HG03025 (cell line): ENCODE data around the gene KMT2C.
"Not testable (repeated sequence)": the region's sequence is repeated elsewhere in the genome, so short reads cannot be mapped to it uniquely, and the experiment has no call there.

Experiments
- ATAC-seq: cut with Tn5 transposase; IDR thresholded peaks from one replicate; pipeline ENCODE4 v1.9.1; 2021; ENCODE audit warnings: mild to moderate bottlenecking, moderate library complexity; ENCODE audit not compliant: unreplicated experiment, low FRiP score

The KMT2C gene

DNA sequence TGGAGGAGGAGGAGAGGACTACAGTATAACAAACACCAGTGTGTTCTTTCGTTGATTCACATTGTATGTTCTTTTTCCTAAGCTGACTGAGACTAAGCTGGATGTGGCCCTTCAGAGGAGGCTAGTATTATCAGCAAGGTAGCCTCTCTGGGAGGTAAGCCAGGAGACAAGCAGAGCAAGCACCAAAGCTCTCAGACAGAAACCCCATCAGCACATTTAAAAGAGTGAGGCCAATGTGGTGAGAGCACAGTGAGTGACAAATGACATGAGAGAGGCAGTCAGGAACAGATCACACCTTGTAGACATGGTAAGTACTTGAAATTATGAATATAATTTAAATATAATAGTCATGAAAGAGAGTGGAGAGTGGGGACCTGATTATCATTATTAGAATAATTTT, 107.6 kb downstream of the KMT2C start:
- ATAC-seq, result no peak

- ATAC-seq, result no peak
Measured at GRCh38 chr7:152315845-152316244, 120.0 kb downstream of the KMT2C start.

GRCh38 chr7:152313831-152314604, 121.8 kb downstream of the KMT2C start:
- ATAC-seq, result no peak

DNA sequence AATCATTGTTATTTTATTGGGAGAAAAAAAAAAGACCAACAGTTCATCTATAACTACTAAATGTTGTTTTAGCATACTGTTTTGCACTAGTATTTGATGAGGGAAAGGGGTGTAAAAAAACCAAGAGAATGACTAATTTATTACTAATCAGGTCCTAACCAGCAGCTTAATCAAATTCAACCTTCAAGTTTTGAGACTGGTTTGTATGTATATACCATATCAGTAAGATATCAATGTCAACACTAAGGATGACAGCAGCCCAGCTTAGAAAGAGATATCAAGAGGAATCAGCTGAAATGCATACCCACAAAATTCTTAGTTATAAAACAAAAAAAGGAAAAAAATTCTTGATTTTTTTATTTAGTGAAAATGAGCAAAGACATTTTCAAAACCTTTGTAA, 122.6 kb downstream of the KMT2C start:
- no peak for ATAC-seq

- no peak for ATAC-seq
Measured at GRCh38 chr7:152312316-152312715, 123.5 kb downstream of the KMT2C start.

DNA sequence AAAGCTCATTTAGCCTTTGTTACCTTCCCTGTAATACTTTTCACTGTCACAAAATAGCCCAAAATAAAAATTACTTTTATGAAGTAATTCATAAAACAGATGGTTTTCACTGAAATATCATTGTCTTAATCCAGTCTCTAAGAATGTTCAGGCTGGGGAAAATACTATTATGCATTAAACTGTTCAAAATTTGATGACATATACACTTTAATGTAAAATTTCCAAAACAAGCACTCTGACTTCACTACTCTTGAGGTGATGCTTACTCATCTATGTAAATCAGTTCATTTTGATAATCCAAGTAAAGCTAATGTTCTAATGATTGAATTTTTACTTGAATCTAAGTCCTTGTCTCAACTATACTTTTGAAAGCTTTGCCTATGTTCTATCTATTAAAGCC, 127.9 kb downstream of the KMT2C start:
- ATAC-seq, result no peak

DNA sequence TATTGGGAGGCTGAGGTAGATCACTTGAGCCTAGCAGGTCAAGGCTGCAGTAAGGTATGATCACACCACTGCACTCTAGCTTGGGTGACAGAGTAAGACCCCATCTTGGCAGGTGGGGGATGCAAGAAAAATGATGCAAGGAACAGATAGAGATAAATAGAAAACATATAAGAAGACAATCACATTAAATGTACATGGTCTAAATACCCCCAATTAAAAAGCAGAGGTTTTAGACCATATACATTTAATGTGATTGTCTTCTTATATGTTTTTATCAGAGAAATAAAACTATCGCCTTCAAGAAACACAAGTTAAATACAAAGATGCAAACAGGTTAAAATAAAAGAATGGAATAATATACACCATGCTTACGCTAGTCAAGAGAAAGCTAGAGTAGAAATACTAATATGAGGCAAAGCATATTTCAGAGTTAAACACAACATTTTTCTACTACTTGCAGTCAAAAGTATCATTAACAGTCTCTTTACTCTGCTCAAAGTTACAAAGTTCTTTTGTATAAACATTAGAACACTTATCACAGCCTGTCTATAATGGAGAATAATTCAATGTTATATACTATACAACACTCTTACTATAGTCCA, 136.2 kb downstream of the KMT2C start:
- ATAC-seq, result not testable (repeated sequence)

GRCh38 chr7:152292897-152293296, 142.9 kb downstream of the KMT2C start:
- no peak for ATAC-seq

- not testable (repeated sequence) for ATAC-seq
Measured at GRCh38 chr7:152286972-152287371, 148.8 kb downstream of the KMT2C start.

GRCh38 chr7:152286219-152286618, 149.6 kb downstream of the KMT2C start:
- not testable (repeated sequence) for ATAC-seq

GRCh38 chr7:152284998-152285397, 150.8 kb downstream of the KMT2C start:
- ATAC-seq, result not testable (repeated sequence)

DNA sequence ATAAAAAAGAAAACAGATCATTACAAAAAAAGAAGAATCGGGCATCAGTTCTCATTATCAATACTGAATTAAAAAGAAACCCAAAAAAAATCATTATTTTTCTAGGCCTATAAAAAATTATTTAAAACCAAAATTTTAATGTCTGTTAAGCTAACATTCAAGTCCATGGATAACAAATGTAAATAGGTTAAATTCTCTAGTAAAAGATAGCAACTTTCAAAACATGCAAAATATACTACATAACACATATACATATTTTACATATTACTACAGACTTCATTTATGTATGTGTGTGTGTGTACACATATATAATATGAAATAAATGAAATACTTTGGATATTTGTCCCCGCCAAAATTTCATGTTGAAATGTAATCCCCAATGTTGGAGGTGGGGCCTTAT, 158.1 kb downstream of the KMT2C start:
- ATAC-seq, result not testable (repeated sequence)

DNA sequence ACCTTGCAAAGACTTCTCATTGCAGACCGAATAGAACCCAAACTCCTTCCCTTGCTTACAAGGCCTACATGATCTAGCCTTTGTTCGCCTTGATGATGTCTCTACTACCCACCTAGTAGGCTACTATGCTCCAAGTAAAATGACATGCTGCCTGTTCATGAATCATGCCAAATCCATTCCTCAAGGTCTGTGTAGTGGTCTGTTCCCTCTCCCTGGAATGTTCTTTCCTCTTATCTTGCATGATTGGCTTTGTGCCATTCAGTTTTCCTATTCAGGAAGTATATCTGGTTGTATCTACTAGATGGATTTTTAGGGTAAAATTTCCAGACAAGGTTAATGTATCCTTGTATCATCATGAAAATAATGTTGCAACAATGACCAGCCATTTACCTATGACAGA, 165.4 kb downstream of the KMT2C start:
- not testable (repeated sequence) for ATAC-seq

DNA sequence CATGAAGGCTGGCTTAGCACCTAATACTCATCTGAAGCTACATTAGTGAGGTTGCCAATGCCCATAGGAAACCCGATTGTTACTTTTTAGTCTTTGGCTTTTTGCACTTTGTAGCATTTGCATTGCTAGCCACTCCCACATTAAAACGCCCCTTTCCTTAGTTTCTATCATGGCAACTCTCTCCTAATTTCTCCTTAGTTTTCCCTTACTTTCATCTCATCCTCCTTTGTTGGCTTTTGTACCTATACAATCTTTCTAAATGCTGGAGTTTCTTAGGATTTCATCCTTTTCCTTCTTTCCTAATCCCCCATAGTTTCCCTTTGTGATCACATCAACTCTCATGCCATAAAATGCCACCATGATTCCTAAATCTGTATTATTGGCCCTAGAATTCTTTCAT, 168.9 kb downstream of the KMT2C start:
- not testable (repeated sequence) for ATAC-seq

DNA sequence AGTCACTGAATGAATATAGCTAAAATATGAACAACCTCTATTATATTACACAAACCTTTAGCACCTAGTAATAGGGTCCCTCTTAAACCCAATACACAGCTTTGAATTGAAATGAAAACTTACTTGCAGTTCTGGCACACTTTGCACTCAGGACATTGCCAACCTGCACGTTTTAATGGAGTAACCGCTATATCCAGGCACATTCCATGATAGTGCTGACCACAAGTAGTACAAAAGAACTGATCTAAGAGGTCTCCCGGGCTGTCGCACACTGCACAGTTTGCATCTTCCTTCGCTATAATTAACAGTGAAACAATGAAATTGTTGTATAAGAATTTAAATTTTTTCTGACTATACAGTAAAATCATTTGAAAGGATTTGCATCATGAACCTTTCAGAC, 170.9 kb downstream of the KMT2C start:
- ATAC-seq, result not testable (repeated sequence)

DNA sequence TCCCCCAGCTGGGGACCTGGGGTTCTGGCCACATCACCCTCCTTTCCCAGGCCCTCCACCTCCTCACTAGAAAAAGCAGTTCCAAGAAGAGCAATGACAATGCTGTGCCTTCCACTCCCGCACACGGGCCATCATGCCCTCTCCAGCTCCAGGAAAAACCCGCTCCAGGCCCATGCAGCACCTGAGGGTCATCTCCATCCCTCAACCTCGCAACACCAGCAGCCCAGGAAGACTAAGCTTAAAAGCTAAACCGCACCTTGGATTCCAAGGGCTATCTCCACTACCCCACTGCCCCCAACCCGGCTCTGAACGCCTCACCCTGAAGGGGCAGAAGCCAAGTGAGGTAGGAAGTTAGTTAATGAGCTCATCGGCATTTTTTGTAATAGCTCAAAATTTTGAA, 173.7 kb downstream of the KMT2C start:
- ATAC-seq, result not testable (repeated sequence)

GRCh38 chr7:152259645-152260044, 176.2 kb downstream of the KMT2C start:
- not testable (repeated sequence) for ATAC-seq

- not testable (repeated sequence) for ATAC-seq
Measured at GRCh38 chr7:152247851-152248250, 188.0 kb downstream of the KMT2C start.

DNA sequence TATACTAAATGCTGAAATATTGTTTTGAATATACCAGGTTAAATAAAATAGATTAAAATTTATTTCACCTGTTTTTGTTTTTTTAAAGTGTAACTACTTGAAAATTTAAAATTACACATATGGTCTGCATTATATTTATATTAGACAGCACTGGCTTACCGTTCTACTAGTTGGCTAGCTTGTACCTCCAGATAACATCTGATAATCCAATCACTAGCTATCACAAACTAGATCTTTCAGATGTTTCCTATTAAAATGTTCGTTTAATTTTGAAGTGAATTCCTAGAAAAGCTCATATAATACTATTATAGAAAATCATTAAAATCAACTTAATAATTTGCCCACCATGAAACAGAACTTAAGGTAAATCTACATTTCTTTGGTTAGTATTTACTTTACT, 190.4 kb downstream of the KMT2C start:
- ATAC-seq, result not testable (repeated sequence)

- not testable (repeated sequence) for ATAC-seq
Measured at GRCh38 chr7:152243464-152243863, 192.3 kb downstream of the KMT2C start.

DNA sequence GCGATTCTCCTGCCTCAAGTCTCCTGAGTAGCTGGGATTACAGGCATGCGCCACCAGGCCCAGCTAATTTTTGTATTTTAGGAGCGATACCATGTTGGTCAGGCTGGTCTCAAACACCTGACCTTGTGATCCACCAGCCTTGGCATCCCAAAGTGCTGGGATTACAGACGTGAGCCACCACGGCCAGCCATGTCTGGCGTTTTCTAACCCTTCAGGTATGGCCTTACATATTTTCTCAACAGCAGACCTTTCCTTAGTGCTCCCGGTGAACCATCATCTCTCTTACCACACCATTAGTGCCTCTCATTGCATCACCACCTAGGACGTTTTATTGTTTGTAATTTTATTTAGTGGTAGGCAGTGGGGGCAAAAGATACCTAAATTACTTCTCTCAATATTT, 194.5 kb downstream of the KMT2C start:
- not testable (repeated sequence) for ATAC-seq

DNA sequence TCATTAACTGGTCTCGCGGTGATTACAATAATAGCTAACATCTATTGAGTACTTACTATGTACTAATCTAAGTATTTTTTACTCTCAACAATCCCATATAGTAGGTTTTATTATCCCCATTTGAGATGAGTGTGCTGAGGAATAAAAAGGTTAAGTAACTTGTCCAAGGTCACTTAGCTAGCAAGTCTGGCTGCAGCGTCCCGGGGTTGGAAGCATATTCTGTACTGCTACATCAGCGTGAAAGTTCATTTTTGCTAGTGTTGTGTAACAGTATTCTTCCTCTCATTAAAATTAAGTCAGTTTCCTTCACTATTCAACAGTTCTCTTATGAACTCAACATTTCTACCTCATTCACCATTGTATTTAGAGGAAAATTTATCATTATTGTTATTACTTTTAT, 199.5 kb downstream of the KMT2C start:
- not testable (repeated sequence) for ATAC-seq
